D721Med (cell line): ENCODE data around the gene CFAP58.

Experiments used
- DNase-seq: peaks from one replicate; pipeline ENCODE4 v3.0.0; 2011; ENCODE audit warnings: low spot score; ENCODE audit not compliant: insufficient read length
- FAIRE-seq: peaks from 2 replicates; lab custom pipeline; 2011; peaks lifted over from hg19 to GRCh38; lab: Jason Lieb, UNC
- CTCF ChIP-seq: IDR thresholded peaks from 2 replicates; pipeline ENCODE4 v1.5.1; 2012; ENCODE audit warnings: mild to moderate bottlenecking, control low read depth; ENCODE audit not compliant: insufficient read depth; ENCODE audit errors: missing control alignments

CFAP58 gene

GRCh38 chr10:104498347-104499081 lies 144.9 kb downstream of the CFAP58 start:
- DNase-seq = no peak
- FAIRE-seq = no peak
- no peak for TF ChIP-seq CTCF

GRCh38 chr10:104501449-104501848 lies 147.8 kb downstream of the CFAP58 start:
- DNase-seq (no peak), FAIRE-seq (no peak)
- TF ChIP-seq CTCF = no peak

- TF ChIP-seq CTCF = no peak
- no peak for FAIRE-seq
- DNase-seq = no peak
Measured at GRCh38 chr10:104501864-104502579, 148.4 kb downstream of the CFAP58 start.

- DNase-seq (no peak), FAIRE-seq (no peak)
- TF ChIP-seq CTCF = no peak
Measured at GRCh38 chr10:104502907-104503306, 149.3 kb downstream of the CFAP58 start.
